ENCODE results near the gene MPG.

MPG gene

GRCh38 chr16:66309-67182 is 11.5 kb upstream of the MPG start:
- DNase-seq (ENCODE audit: low read depth), result no peak

- no peak for DNase-seq (ENCODE audit: low read depth)
These were observed 10.7 kb upstream of the MPG start for GRCh38 chr16:67183-67791.

- DNase-seq (ENCODE audit: low read depth), result no peak
These were observed 9.9 kb upstream of the MPG start for GRCh38 chr16:67884-68789.

GRCh38 chr16:69181-69580 is 8.8 kb upstream of the MPG start:
- no peak for DNase-seq (ENCODE audit: low read depth)

- DNase-seq (ENCODE audit: low read depth), result no peak
These were observed 6.8 kb upstream of the MPG start for GRCh38 chr16:71210-71539.

- no peak for DNase-seq (ENCODE audit: low read depth)
These were observed 6.3 kb upstream of the MPG start for GRCh38 chr16:71540-72401.

GRCh38 chr16:72561-73548 is 5.2 kb upstream of the MPG start, which contains the start of gene RHBDF1:
Gene RHBDF1 (minus strand): TSS chr16:72631. CDS start chr16:65015, 7,616 bp downstream.
- DNase-seq (ENCODE audit: low read depth), result no peak

GRCh38 chr16:74051-74746 is 3.8 kb upstream of the MPG start:
- no peak for DNase-seq (ENCODE audit: low read depth)

GRCh38 chr16:74747-75334 is 3.2 kb upstream of the MPG start:
- DNase-seq (ENCODE audit: low read depth), result no peak

GRCh38 chr16:75580-76501 is 2.2 kb upstream of the MPG start:
- DNase-seq (ENCODE audit: low read depth), result no peak

GRCh38 chr16:76535-77272 is 1.3 kb upstream of the MPG start:
- DNase-seq (ENCODE audit: low read depth), result no peak

GRCh38 chr16:77273-77806 is 685 bp upstream of the MPG start:
- no peak for DNase-seq (ENCODE audit: low read depth)

GRCh38 chr16:78444-79150 is 572 bp downstream of the MPG start:
- no peak for DNase-seq (ENCODE audit: low read depth)

GRCh38 chr16:79151-80054 is 1.4 kb downstream of the MPG start:
- no peak for DNase-seq (ENCODE audit: low read depth)

GRCh38 chr16:83060-83603 is 5.1 kb downstream of the MPG start:
- no peak for DNase-seq (ENCODE audit: low read depth)
